K562 treated with DMSO at 1 percent for 12 hours (cell line): ENCODE data around the gene SCYGR4. TPM values are rescaled to one million over a fixed set of nuclear protein-coding genes. Genes with fewer than 3 reads are reported as not detected.

Experiments used
- total RNA-seq: library from RNA; unstranded; fragments of 300-600 nt; gene quantifications from 2 replicates; pipeline ENCODE4 v1.2.3, GENCODE V29; 2022; ENCODE audit not compliant: insufficient read depth

The SCYGR4 gene
- not detected in 2 replicates for total RNA-seq

GRCh38 chr2:227617316-227618230, at the start of gene SCYGR4:
Gene SCYGR4, plus strand, starts transcription at chr2:227617498. Its CDS starts 0 bp downstream, at chr2:227617498.

GRCh38 chr2:227598835-227599503, 18.3 kb upstream of the SCYGR4 start, which contains the start of gene SCYGR2:
Gene SCYGR2, plus strand, starts transcription at chr2:227598893. Its CDS starts 0 bp downstream, at chr2:227598893.

GRCh38 chr2:227614740-227615139, 2.6 kb upstream of the SCYGR4 start, which contains the start of gene SCYGR3:
Gene SCYGR3, minus strand, starts transcription at chr2:227614840. Its CDS starts 0 bp downstream, at chr2:227614840.

GRCh38 chr2:227666631-227667170, 49.4 kb downstream of the SCYGR4 start, which contains the start of gene SCYGR5:
Gene SCYGR5, plus strand, starts transcription at chr2:227666804. Its CDS starts 0 bp downstream, at chr2:227666804.

Other genes with a start within 250 kb of the SCYGR4 start
- gene TM4SF20, start 238.2 kb upstream of the SCYGR4 start, total RNA-seq = not detected in 2 replicates
- gene SCYGR1, start 229.5 kb upstream of the SCYGR4 start, total RNA-seq = not detected in 2 replicates
- gene AGFG1, start 145.3 kb upstream of the SCYGR4 start, total RNA-seq = 18.7 and 32.5 TPM in 2 replicates
- not detected in 2 replicates for gene SCYGR2, start 18.6 kb upstream of the SCYGR4 start, total RNA-seq
- gene SCYGR3, start 2.7 kb upstream of the SCYGR4 start, total RNA-seq = not detected in 2 replicates
- gene SCYGR5, start 49.3 kb downstream of the SCYGR4 start, total RNA-seq = not detected in 2 replicates
- gene SLC19A3, start 100.5 kb downstream of the SCYGR4 start, total RNA-seq = not detected in 2 replicates
- not detected in 2 replicates for gene SCYGR6, start 107.3 kb downstream of the SCYGR4 start, total RNA-seq
- not detected in 2 replicates for gene SCYGR7, start 110.8 kb downstream of the SCYGR4 start, total RNA-seq
- gene SCYGR8, start 128.4 kb downstream of the SCYGR4 start, total RNA-seq = not detected in 2 replicates
- not detected in 2 replicates for gene CCL20, start 196.3 kb downstream of the SCYGR4 start, total RNA-seq